ENCODE results near the gene SDK2.
"Not testable (repeated sequence)": the region's sequence is repeated elsewhere in the genome, so short reads cannot be mapped to it uniquely, and the experiment has no call there.

The SDK2 gene

GRCh38 chr17:73466704-73467433 is 177.4 kb downstream of the SDK2 start:
- Mint-ChIP-seq H3K4me3 (no peak overlapping the region), H3K4me1 (peaks cover 3% of the 10 kb centered on the region), H3K27me3 (no peaks in the 10 kb centered on the region), H3K27ac (no peak overlapping the region), H3K36me3 (peaks cover 19% of the 10 kb centered on the region), H3K9me3 (peaks cover 2% of the 10 kb centered on the region)
- DNase-seq (ENCODE audit: low spot score in 2 of 2) = no peak
- ATAC-seq (ENCODE audit: low read depth) = no peak

- H3K9me3 Mint-ChIP-seq = peaks cover 2% of the 10 kb centered on the region
- H3K4me1 Mint-ChIP-seq = peaks cover 3% of the 10 kb centered on the region
- DNase-seq (ENCODE audit: low spot score in 2 of 2) (no peak), ATAC-seq (ENCODE audit: low read depth) (no peak)
- no peak overlapping the region for H3K27ac Mint-ChIP-seq
- no peak overlapping the region for H3K4me3 Mint-ChIP-seq
- H3K27me3 Mint-ChIP-seq = no peaks in the 10 kb centered on the region
- H3K36me3 Mint-ChIP-seq = peaks cover 15% of the 10 kb centered on the region
Observed at GRCh38 chr17:73465953-73466230, 178.4 kb downstream of the SDK2 start.

- Mint-ChIP-seq H3K4me3 (no peak overlapping the region), H3K27me3 (no peaks in the 10 kb centered on the region), H3K36me3 (peaks cover 13% of the 10 kb centered on the region), H3K4me1 (peaks cover 3% of the 10 kb centered on the region), H3K27ac (no peak overlapping the region), H3K9me3 (peaks cover 2% of the 10 kb centered on the region)
- DNase-seq (ENCODE audit: low spot score in 2 of 2) (no peak), ATAC-seq (ENCODE audit: low read depth) (no peak)
Observed at GRCh38 chr17:73465130-73465952, 178.9 kb downstream of the SDK2 start.

GRCh38 chr17:73464447-73464846 is 179.8 kb downstream of the SDK2 start:
- ATAC-seq (ENCODE audit: low read depth) (no peak), DNase-seq (ENCODE audit: low spot score in 2 of 2) (no peak)
- no peak overlapping the region for H3K27ac Mint-ChIP-seq
- no peak overlapping the region for H3K4me3 Mint-ChIP-seq
- H3K4me1 Mint-ChIP-seq = no peaks in the 10 kb centered on the region
- no peaks in the 10 kb centered on the region for H3K27me3 Mint-ChIP-seq
- H3K9me3 Mint-ChIP-seq = peaks cover 2% of the 10 kb centered on the region
- H3K36me3 Mint-ChIP-seq = peaks cover 13% of the 10 kb centered on the region

- H3K4me3 Mint-ChIP-seq = no peak overlapping the region
- H3K27me3 Mint-ChIP-seq = no peaks in the 10 kb centered on the region
- no peaks in the 10 kb centered on the region for H3K4me1 Mint-ChIP-seq
- ATAC-seq (ENCODE audit: low read depth) (no peak), DNase-seq (ENCODE audit: low spot score in 2 of 2) (no peak)
- peaks cover 2% of the 10 kb centered on the region for H3K9me3 Mint-ChIP-seq
- H3K27ac Mint-ChIP-seq = no peak overlapping the region
- peaks cover 15% of the 10 kb centered on the region for H3K36me3 Mint-ChIP-seq
Observed at GRCh38 chr17:73463821-73464220, 180.4 kb downstream of the SDK2 start.

GRCh38 chr17:73462823-73463222 is 181.4 kb downstream of the SDK2 start:
- ATAC-seq (ENCODE audit: low read depth) = no peak
- no peak for DNase-seq (ENCODE audit: low spot score in 2 of 2)

GRCh38 chr17:73459980-73460379 is 184.3 kb downstream of the SDK2 start:
- H3K36me3 Mint-ChIP-seq = peaks cover 21% of the 10 kb centered on the region
- DNase-seq (ENCODE audit: low spot score in 2 of 2) (no peak), ATAC-seq (ENCODE audit: low read depth) (no peak)
- no peaks in the 10 kb centered on the region for H3K4me1 Mint-ChIP-seq
- H3K4me3 Mint-ChIP-seq = no peak overlapping the region
- peaks cover 2% of the 10 kb centered on the region for H3K9me3 Mint-ChIP-seq
- no peaks in the 10 kb centered on the region for H3K27me3 Mint-ChIP-seq
- no peak overlapping the region for H3K27ac Mint-ChIP-seq

More at GRCh38 chr17:73462823-73463222, 181.4 kb downstream of the SDK2 start:
- Mint-ChIP-seq H3K9me3 (peaks cover 2% of the 10 kb centered on the region), H3K27me3 (no peaks in the 10 kb centered on the region), H3K36me3 (peaks cover 15% of the 10 kb centered on the region), H3K4me3 (no peak overlapping the region), H3K27ac (no peak overlapping the region), H3K4me1 (no peaks in the 10 kb centered on the region)

- no peak for ATAC-seq (ENCODE audit: low read depth)
- H3K27me3 Mint-ChIP-seq = no peaks in the 10 kb centered on the region
- H3K4me3 Mint-ChIP-seq = no peak overlapping the region
- H3K9me3 Mint-ChIP-seq = peaks cover 2% of the 10 kb centered on the region
- H3K27ac Mint-ChIP-seq = no peak overlapping the region
- peaks cover 28% of the 10 kb centered on the region for H3K36me3 Mint-ChIP-seq
- no peaks in the 10 kb centered on the region for H3K4me1 Mint-ChIP-seq
- no peak for DNase-seq (ENCODE audit: low spot score in 2 of 2)
Observed at GRCh38 chr17:73455767-73456166, 188.5 kb downstream of the SDK2 start.

GRCh38 chr17:73455050-73455687 is 189.1 kb downstream of the SDK2 start:
- no peak for DNase-seq (ENCODE audit: low spot score in 2 of 2)
- H3K36me3 Mint-ChIP-seq = peaks cover 32% of the 10 kb centered on the region
- no peaks in the 10 kb centered on the region for H3K27me3 Mint-ChIP-seq
- ATAC-seq (ENCODE audit: low read depth) = no peak
- peaks cover 2% of the 10 kb centered on the region for H3K9me3 Mint-ChIP-seq
- H3K27ac Mint-ChIP-seq = no peak overlapping the region
- no peak overlapping the region for H3K4me3 Mint-ChIP-seq
- H3K4me1 Mint-ChIP-seq = no peaks in the 10 kb centered on the region

- not testable (repeated sequence) for H3K27me3 Mint-ChIP-seq; H3K27ac Mint-ChIP-seq; H3K4me1 Mint-ChIP-seq; H3K4me3 Mint-ChIP-seq; H3K9me3 Mint-ChIP-seq; ATAC-seq (ENCODE audit: low read depth); DNase-seq (ENCODE audit: low spot score in 2 of 2)
- peaks cover 30% of the 10 kb centered on the region for H3K36me3 Mint-ChIP-seq
Observed at GRCh38 chr17:73453494-73453893, 190.8 kb downstream of the SDK2 start.

- Mint-ChIP-seq H3K9me3 (peaks cover 2% of the 10 kb centered on the region), H3K4me3 (no peak overlapping the region), H3K27ac (no peak overlapping the region), H3K4me1 (no peaks in the 10 kb centered on the region), H3K27me3 (no peaks in the 10 kb centered on the region), H3K36me3 (peaks cover 30% of the 10 kb centered on the region)
- ATAC-seq (ENCODE audit: low read depth) (no peak), DNase-seq (ENCODE audit: low spot score in 2 of 2) (no peak)
Observed at GRCh38 chr17:73453090-73453489, 191.2 kb downstream of the SDK2 start.

GRCh38 chr17:73452009-73452408 is 192.2 kb downstream of the SDK2 start:
- no peaks in the 10 kb centered on the region for H3K27me3 Mint-ChIP-seq
- H3K4me3 Mint-ChIP-seq = no peak overlapping the region
- H3K4me1 Mint-ChIP-seq = no peaks in the 10 kb centered on the region
- H3K9me3 Mint-ChIP-seq = peaks cover 2% of the 10 kb centered on the region
- H3K36me3 Mint-ChIP-seq = peaks cover 30% of the 10 kb centered on the region
- no peak overlapping the region for H3K27ac Mint-ChIP-seq
- ATAC-seq (ENCODE audit: low read depth) (no peak), DNase-seq (ENCODE audit: low spot score in 2 of 2) (no peak)

- Mint-ChIP-seq H3K27me3 (no peaks in the 10 kb centered on the region), H3K9me3 (no peaks in the 10 kb centered on the region)
- no peak for ATAC-seq (ENCODE audit: low read depth)
Observed at GRCh38 chr17:73447319-73447718, 196.9 kb downstream of the SDK2 start.

GRCh38 chr17:73446617-73447016 is 197.6 kb downstream of the SDK2 start:
- Mint-ChIP-seq H3K4me1 (no peaks in the 10 kb centered on the region), H3K27ac (no peak overlapping the region), H3K9me3 (no peaks in the 10 kb centered on the region), H3K27me3 (no peaks in the 10 kb centered on the region), H3K36me3 (peaks cover 9% of the 10 kb centered on the region), H3K4me3 (no peak overlapping the region)
- ATAC-seq (ENCODE audit: low read depth) = no peak
- no peak for DNase-seq (ENCODE audit: low spot score in 2 of 2)

More at GRCh38 chr17:73447319-73447718, 196.9 kb downstream of the SDK2 start:
- H3K36me3 Mint-ChIP-seq = peaks cover 11% of the 10 kb centered on the region
- H3K27ac Mint-ChIP-seq = no peak overlapping the region
- no peak for DNase-seq (ENCODE audit: low spot score in 2 of 2)
- H3K4me1 Mint-ChIP-seq = no peaks in the 10 kb centered on the region
- H3K4me3 Mint-ChIP-seq = no peak overlapping the region

Data from memory B cell (primary cell).